GM18873 (cell line): ENCODE measurements around the gene KLK6.

Source experiments
- ATAC-seq: cut with Tn5 transposase; IDR thresholded peaks from one replicate; pipeline ENCODE4 v1.9.1; 2021; ENCODE audit warnings: mild to moderate bottlenecking, moderate library complexity, moderate number of reproducible peaks; ENCODE audit not compliant: unreplicated experiment, low FRiP score

The KLK6 gene

DNA sequence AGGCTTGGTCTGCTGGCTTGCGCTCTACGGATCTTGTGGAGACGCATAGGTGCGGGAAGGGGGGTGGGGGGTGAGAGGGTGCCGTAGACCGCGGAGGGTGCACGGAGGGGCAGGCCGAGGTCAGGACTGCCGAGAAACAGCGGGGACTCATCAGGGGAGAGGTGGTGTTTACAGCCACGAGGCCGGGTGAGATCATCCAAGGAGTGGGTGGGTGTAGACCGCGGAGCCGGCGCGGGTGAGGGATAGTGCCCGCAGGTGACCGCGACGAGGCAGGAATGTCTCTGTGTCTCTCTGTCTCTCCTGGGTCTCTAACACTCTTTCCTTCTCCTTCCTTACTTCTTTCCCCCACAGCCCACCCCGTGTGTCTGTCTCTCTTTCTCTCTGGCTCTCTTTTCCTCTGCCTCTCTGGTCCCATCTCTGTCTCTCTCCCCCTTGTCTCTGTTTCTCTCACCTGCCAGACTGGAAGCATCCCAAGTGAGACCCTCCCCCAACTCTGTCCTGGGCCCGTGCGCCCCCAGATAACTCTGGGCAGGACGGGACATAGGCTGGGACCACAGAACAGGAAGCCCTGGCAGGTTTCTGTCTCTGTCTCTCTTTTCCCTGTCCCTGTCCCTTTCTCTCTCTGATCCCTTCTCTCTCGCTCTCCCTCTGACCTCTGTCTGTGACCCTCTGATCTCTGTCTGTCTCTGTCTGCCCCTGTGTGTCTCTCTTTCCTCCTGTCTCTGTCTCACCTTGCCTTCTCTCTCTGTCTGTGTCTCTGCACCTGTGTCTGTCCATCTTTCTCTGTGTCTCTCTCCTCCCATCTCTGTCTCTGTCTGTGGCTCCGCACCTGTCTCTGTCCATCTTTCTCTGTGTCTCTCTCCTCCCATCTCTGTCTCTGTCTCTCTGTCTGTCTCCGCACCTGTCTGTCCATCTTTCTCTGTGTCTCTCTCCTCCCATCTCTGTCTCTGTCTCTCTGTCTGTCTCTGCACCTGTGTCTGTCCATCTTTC, 56.4 kb downstream of the KLK6 start:
- no peak for ATAC-seq

DNA sequence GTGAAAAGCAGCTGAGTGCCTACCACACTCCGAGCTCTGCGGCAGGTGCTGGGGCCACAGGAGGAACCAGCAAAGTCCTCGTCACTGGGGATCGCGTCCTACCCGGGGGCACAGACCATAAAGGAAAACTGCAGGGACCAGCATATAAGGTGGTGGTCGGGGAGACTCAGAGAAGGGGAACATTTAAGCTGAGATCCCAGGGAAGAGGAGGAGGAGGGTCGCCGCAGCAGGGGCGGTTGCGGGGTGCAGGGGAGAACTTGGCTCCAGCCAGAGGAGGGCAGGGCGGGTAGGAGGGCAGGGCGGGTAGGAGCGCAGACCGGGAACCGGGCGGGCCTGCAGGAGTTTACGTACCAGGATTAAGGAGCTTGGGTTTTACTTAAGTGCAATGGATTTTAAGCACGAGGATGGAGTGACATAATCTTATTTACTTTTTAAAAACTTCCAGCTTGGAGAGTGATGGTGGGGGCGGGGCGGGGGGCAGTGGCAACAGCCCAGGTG, 57.2 kb downstream of the KLK6 start:
- ATAC-seq = no peak

DNA sequence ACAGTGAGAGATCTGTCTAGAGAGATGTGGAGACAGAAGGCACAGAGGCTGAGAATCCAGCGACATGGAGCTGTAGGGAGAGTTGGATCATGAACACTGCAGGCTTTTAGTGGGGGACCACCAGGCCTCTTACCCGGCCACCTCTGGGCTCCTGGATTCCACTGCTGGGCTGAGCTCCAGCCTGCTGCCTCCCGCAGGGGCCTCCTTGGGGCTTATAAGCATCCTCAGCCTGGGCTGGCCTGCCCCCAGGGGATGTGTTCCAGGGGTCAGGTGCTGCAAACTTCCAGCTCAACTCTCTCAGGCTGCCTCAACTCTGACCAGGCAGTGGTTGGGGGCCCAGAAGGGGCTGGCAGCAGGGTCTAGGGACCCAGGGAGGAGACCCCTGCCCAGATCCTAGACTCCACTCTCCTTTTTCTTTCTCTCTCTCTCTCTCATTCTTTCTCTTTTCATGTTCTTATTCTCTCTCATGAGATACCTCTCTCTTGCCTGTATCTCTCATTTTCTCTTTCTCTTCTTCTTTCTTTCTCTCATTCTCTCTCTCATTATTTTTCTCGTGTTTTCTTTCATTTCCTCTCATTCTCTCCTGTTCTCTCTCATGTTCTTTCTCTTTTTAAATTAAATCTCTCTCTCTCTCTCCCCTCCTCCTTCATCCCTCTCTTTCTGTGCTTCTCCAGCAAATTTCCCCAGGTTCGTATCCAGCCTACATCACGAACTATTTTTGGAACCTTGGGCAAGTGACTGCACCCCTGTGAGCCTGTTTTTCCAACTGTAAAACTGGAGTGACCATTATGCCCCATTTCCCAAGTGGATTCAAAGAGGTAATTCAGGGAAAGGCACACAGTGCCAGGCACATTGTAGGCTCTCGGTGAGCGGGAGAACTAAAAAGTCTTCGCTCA, 57.9 kb downstream of the KLK6 start, which contains the start of gene KLK4:
Gene KLK4, minus strand, starts transcription at position 190 of the 896 bp plus-strand sequence. CDS start 657 bp downstream, outside the sequence.
- ATAC-seq = no peak

DNA sequence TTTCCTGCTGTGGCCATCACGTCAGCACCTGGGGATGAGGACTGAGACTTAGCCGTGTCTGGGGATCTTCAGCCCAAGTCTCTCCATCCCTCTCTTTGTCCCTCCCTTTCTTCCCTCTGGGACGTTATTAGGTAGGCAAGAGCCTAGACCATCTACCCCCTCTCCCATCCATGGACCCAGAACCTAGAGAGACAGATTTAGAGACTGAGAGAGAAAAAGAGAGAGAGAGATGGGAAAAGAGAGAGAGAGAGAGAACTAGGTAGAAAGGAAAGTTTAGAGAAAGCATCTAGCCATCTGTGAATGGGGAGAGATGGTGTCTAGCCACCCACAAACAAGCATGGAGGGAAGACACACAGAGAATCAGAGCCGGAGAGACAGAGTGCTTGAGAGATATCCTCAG, 58.7 kb downstream of the KLK6 start:
- ATAC-seq = no peak

DNA sequence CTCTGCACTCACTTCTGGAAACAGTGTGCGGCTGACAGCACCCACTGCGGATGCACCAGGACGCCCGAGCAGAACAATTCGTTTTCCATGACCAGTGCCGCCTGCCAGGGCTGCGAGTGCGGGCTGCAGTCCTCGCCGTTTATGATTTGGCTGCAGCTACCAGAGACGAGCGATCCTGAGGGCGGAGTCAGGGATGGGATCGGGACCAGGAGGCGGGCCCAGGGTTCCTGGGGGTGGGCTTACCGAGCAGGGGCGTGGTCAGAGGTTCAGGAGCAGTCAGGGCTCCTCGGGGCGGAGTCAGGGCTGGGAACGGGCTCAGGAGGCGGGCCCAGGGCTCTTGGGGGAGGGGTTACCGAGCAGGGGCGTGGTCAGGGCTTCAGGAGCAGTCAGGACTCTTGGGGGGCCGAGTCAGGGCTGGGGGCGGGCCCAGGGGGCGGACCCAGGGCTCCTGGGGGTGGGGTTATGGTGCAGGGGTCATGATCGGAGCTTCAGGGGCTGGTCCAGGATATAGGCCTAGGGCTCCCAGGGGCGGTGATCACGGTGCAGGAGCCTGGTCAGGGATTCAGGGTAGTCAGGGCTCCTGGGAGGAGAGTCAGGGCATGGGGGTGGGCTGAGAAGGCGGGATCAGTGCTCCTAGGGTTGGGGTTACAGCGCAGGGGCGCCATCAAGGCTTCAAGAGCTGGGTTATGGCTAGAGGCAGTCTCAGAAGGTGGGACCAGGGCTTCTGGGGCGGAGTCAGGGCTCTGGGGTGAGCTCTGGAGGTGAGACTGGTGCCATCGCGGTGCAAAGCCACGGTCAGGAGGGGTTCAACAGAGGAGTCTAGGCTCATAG, 59.9 kb downstream of the KLK6 start:
- ATAC-seq = no peak
